T-helper 1 cell treated with Interleukin-12 subunit alpha and Interleukin-12 subunit beta and Interleukin-4 antibody, amounts not matched to agents 30 μg/mL and 1 μg/mL, for 36 hours (primary cell): ENCODE results near the gene SPEN.

ENCODE experiments used
- H3K27ac Mint-ChIP-seq: one replicate; pipeline ENCODE4 v1.8.0; 2021; ENCODE audit warnings: mild to moderate bottlenecking, mixed read lengths
- H3K27me3 Mint-ChIP-seq: one replicate; pipeline ENCODE4 v1.8.0; 2021; ENCODE audit warnings: low read depth, mixed read lengths
- H3K36me3 Mint-ChIP-seq: one replicate; pipeline ENCODE4 v1.8.0; 2021; ENCODE audit warnings: low read depth, mixed read lengths
- H3K4me1 Mint-ChIP-seq: one replicate; pipeline ENCODE4 v1.8.0; 2021; ENCODE audit warnings: low read depth, mixed read lengths
- H3K4me3 Mint-ChIP-seq: one replicate; pipeline ENCODE4 v1.8.0; 2021; ENCODE audit warnings: mild to moderate bottlenecking, moderate library complexity, mixed read lengths
- H3K9me3 Mint-ChIP-seq: one replicate; pipeline ENCODE4 v1.8.0; 2021; ENCODE audit warnings: mixed read lengths

Gene SPEN

GRCh38 chr1:15858672-15859372 lies 11.3 kb downstream of the SPEN start:
- peaks cover 2% of the 10 kb centered on the region for H3K36me3 Mint-ChIP-seq
- no peaks in the 10 kb centered on the region for H3K27me3 Mint-ChIP-seq
- no peak overlapping the region for H3K4me3 Mint-ChIP-seq
- H3K27ac Mint-ChIP-seq: no peak overlapping the region
- no peaks in the 10 kb centered on the region for H3K9me3 Mint-ChIP-seq
- peaks cover 11% of the 10 kb centered on the region for H3K4me1 Mint-ChIP-seq

- H3K4me1 Mint-ChIP-seq: peaks cover 16% of the 10 kb centered on the region
- peaks cover under 1% of the 10 kb centered on the region for H3K36me3 Mint-ChIP-seq
- H3K27me3 Mint-ChIP-seq: no peaks in the 10 kb centered on the region
- no peaks in the 10 kb centered on the region for H3K9me3 Mint-ChIP-seq
- H3K4me3 Mint-ChIP-seq: no peak overlapping the region
- no peak overlapping the region for H3K27ac Mint-ChIP-seq
Measured at GRCh38 chr1:15863156-15863901, 15.8 kb downstream of the SPEN start.

GRCh38 chr1:15866721-15867201 lies 19.3 kb downstream of the SPEN start:
- Mint-ChIP-seq H3K27ac (no peak overlapping the region), H3K36me3 (peaks cover 3% of the 10 kb centered on the region), H3K4me1 (peaks cover 22% of the 10 kb centered on the region), H3K4me3 (no peak overlapping the region), H3K27me3 (no peaks in the 10 kb centered on the region), H3K9me3 (no peaks in the 10 kb centered on the region)

GRCh38 chr1:15867288-15867687 lies 19.8 kb downstream of the SPEN start:
- peaks cover 3% of the 10 kb centered on the region for H3K36me3 Mint-ChIP-seq
- no peak overlapping the region for H3K4me3 Mint-ChIP-seq
- H3K9me3 Mint-ChIP-seq: no peaks in the 10 kb centered on the region
- no peaks in the 10 kb centered on the region for H3K27me3 Mint-ChIP-seq
- H3K4me1 Mint-ChIP-seq: peaks cover 22% of the 10 kb centered on the region
- H3K27ac Mint-ChIP-seq: no peak overlapping the region

GRCh38 chr1:15869413-15869812 lies 21.9 kb downstream of the SPEN start:
- Mint-ChIP-seq H3K4me1 (peaks cover 20% of the 10 kb centered on the region), H3K27me3 (no peaks in the 10 kb centered on the region), H3K4me3 (no peak overlapping the region), H3K27ac (no peak overlapping the region), H3K9me3 (no peaks in the 10 kb centered on the region), H3K36me3 (peaks cover 11% of the 10 kb centered on the region)

- Mint-ChIP-seq H3K27me3 (no peaks in the 10 kb centered on the region), H3K9me3 (no peaks in the 10 kb centered on the region), H3K4me3 (no peak overlapping the region), H3K27ac (no peak overlapping the region), H3K4me1 (peaks cover 21% of the 10 kb centered on the region), H3K36me3 (peaks cover 11% of the 10 kb centered on the region)
Measured at GRCh38 chr1:15870421-15870820, 22.9 kb downstream of the SPEN start.

GRCh38 chr1:15874471-15874870 lies 27.0 kb downstream of the SPEN start:
- H3K27me3 Mint-ChIP-seq: no peaks in the 10 kb centered on the region
- H3K9me3 Mint-ChIP-seq: no peaks in the 10 kb centered on the region
- H3K4me1 Mint-ChIP-seq: peaks cover 19% of the 10 kb centered on the region
- H3K4me3 Mint-ChIP-seq: no peak overlapping the region
- H3K27ac Mint-ChIP-seq: no peak overlapping the region
- peaks cover 19% of the 10 kb centered on the region for H3K36me3 Mint-ChIP-seq

- H3K4me3 Mint-ChIP-seq: no peak overlapping the region
- H3K4me1 Mint-ChIP-seq: peaks cover 17% of the 10 kb centered on the region
- peaks cover 16% of the 10 kb centered on the region for H3K36me3 Mint-ChIP-seq
- no peak overlapping the region for H3K27ac Mint-ChIP-seq
- no peaks in the 10 kb centered on the region for H3K9me3 Mint-ChIP-seq
- no peaks in the 10 kb centered on the region for H3K27me3 Mint-ChIP-seq
Measured at GRCh38 chr1:15876357-15877055, 29.0 kb downstream of the SPEN start.

- no peaks in the 10 kb centered on the region for H3K9me3 Mint-ChIP-seq
- H3K4me1 Mint-ChIP-seq: peaks cover 47% of the 10 kb centered on the region
- peaks cover 10% of the 10 kb centered on the region for H3K36me3 Mint-ChIP-seq
- no peak overlapping the region for H3K4me3 Mint-ChIP-seq
- H3K27ac Mint-ChIP-seq: no peak overlapping the region
- no peaks in the 10 kb centered on the region for H3K27me3 Mint-ChIP-seq
Measured at GRCh38 chr1:15881961-15882360, 34.5 kb downstream of the SPEN start.

GRCh38 chr1:15882665-15883064 lies 35.2 kb downstream of the SPEN start:
- Mint-ChIP-seq H3K27ac (no peak overlapping the region), H3K4me3 (no peak overlapping the region), H3K9me3 (no peaks in the 10 kb centered on the region), H3K4me1 (peaks cover 47% of the 10 kb centered on the region), H3K27me3 (no peaks in the 10 kb centered on the region), H3K36me3 (peaks cover 10% of the 10 kb centered on the region)

- H3K36me3 Mint-ChIP-seq: peaks cover 10% of the 10 kb centered on the region
- H3K27ac Mint-ChIP-seq: peak overlapping the region; percentile 33
- H3K27me3 Mint-ChIP-seq: no peaks in the 10 kb centered on the region
- H3K4me3 Mint-ChIP-seq: peak overlapping the region; percentile 7
- H3K9me3 Mint-ChIP-seq: no peaks in the 10 kb centered on the region
- peaks cover 47% of the 10 kb centered on the region for H3K4me1 Mint-ChIP-seq
Measured at GRCh38 chr1:15883326-15883725, 35.8 kb downstream of the SPEN start.

- H3K36me3 Mint-ChIP-seq: peaks cover 8% of the 10 kb centered on the region
- H3K4me3 Mint-ChIP-seq: no peak overlapping the region
- no peaks in the 10 kb centered on the region for H3K27me3 Mint-ChIP-seq
- peaks cover 45% of the 10 kb centered on the region for H3K4me1 Mint-ChIP-seq
- H3K27ac Mint-ChIP-seq: no peak overlapping the region
- no peaks in the 10 kb centered on the region for H3K9me3 Mint-ChIP-seq
Measured at GRCh38 chr1:15884477-15884876, 37.0 kb downstream of the SPEN start.

- H3K27ac Mint-ChIP-seq: peak overlapping the region; percentile 41
- peaks cover 11% of the 10 kb centered on the region for H3K36me3 Mint-ChIP-seq
- no peaks in the 10 kb centered on the region for H3K9me3 Mint-ChIP-seq
- H3K27me3 Mint-ChIP-seq: no peaks in the 10 kb centered on the region
- no peak overlapping the region for H3K4me3 Mint-ChIP-seq
- peaks cover 45% of the 10 kb centered on the region for H3K4me1 Mint-ChIP-seq
Measured at GRCh38 chr1:15885269-15885668, 37.8 kb downstream of the SPEN start.

- Mint-ChIP-seq H3K27ac (no peak overlapping the region), H3K36me3 (peaks cover 14% of the 10 kb centered on the region), H3K4me1 (peaks cover 43% of the 10 kb centered on the region)
Measured at GRCh38 chr1:15885701-15886610, 38.4 kb downstream of the SPEN start.

More at GRCh38 chr1:15885701-15886610, 38.4 kb downstream of the SPEN start:
- Mint-ChIP-seq H3K4me3 (no peak overlapping the region), H3K9me3 (no peaks in the 10 kb centered on the region), H3K27me3 (no peaks in the 10 kb centered on the region)
